Measurements from ENCODE around the gene PRDM11.

- TF ChIP-seq POLR2AphosphoS5 (IDR thresholded peaks at IDR 0.05; ENCODE audit: low read depth, low read length) (no peak), CTCF (IDR thresholded peaks at IDR 0.05) (no peak), SIN3A (IDR thresholded peaks at IDR 0.05; ENCODE audit: borderline replicate concordance, insufficient read depth, low read depth, low read length) (no peak)
These were observed 127.8 kb downstream of the PRDM11 start for GRCh38 chr11:45274206-45274605.
